Aorta (tissue), 5 donors: Measurements from ENCODE around the gene CADM1. TPM values are rescaled to one million over a fixed set of nuclear protein-coding genes. Genes with fewer than 3 reads are reported as not detected.

Experiments
- ATAC-seq: fragments of 200-7000 bp; cut with Tn5 transposase; one replicate; pipeline ENCODE4 v1.9.1; 2022; ENCODE audit warnings: moderate library complexity; ENCODE audit not compliant: low FRiP score
- DNase-seq, 2 donors: peaks; one replicate each; pipeline ENCODE4 v3.0.0-alpha.2; 2020
- H3K27ac ChIP-seq, 2 donors: one replicate each; pipeline ENCODE4 v1.5.1; 2013; ENCODE audit warnings: low read length in 2 of 2, mild to moderate bottlenecking in 2 of 2, moderate library complexity in 2 of 2, control low read depth in 1 of 2, inconsistent platforms in 1 of 2, low read depth in 1 of 2
- H3K27me3 ChIP-seq, 2 donors: one replicate each; pipeline ENCODE4 v1.6.1; 2013; ENCODE audit warnings: control low read depth in 1 of 2, low read length in 1 of 2, mild to moderate bottlenecking in 1 of 2, moderate library complexity in 1 of 2; ENCODE audit not compliant: insufficient read depth in 2 of 2, control insufficient read depth in 1 of 2
- H3K36me3 ChIP-seq, 2 donors: one replicate each; pipeline ENCODE4 v1.6.1; 2013; ENCODE audit warnings: control low read depth in 1 of 2, low read length in 1 of 2, mild to moderate bottlenecking in 1 of 2; ENCODE audit not compliant: insufficient read depth in 2 of 2, control insufficient read depth in 1 of 2
- H3K4me1 ChIP-seq, 2 donors: one replicate each; pipeline ENCODE4 v1.6.1; 2013; ENCODE audit warnings: low read length in 2 of 2, control low read depth in 1 of 2, mild to moderate bottlenecking in 1 of 2, moderate library complexity in 1 of 2; ENCODE audit not compliant: insufficient read depth in 2 of 2, control insufficient read depth in 1 of 2
- H3K4me3 ChIP-seq, 2 donors: one replicate each; pipeline ENCODE4 v1.5.1; 2013; ENCODE audit warnings: low read length in 2 of 2, control low read depth in 1 of 2, mild to moderate bottlenecking in 1 of 2
- H3K9me3 ChIP-seq: one replicate; pipeline ENCODE4 v1.6.1; 2013; ENCODE audit warnings: mild to moderate bottlenecking, low read length; ENCODE audit not compliant: control insufficient read depth
- WGBS, 2 donors: extraction: QIAGEN DNeasy Blood & Tissue Kit; methylation state at CpG; one replicate each; pipeline ENCODE4 v1.1.7; 2013; 5-methylcytosine and 5-hydroxymethylcytosine counted together
- intact Hi-C, 2 donors: fragments of 100-400 bp; cut with DNase I; formaldehyde crosslinking; loops; one replicate each; pipeline versions ENCODE4 v1.14.2 to v1.15.0; 2022
- polyA plus RNA-seq, 2 donors: library from polyadenylated mRNA; stranded (reverse); fragments of 200-250 nt; gene quantifications; one replicate each; pipeline ENCODE4 v1.2.3, GENCODE V29; 2013
- total RNA-seq, 2 donors: library from RNA; stranded (reverse); fragmentation: NEBNext Ultra II Directional; extraction: Animal tissue kit (Norgen Biotek cat#: 25700); gene quantifications; one replicate each; pipeline ENCODE4 v1.2.1, GENCODE V29; 2021
- donor health status: healthy with polysubstance abuse.
- donor health status: Bipolar disorder and iron deficiency.
- donor health status: DM: no; HTN: no; CAD: no.
- donor health status: DM: no; HTN: no; CAD: no.
- donor health status: DM: yes; HTN: yes; CAD: no.

CADM1 gene
- total and polyA plus RNA-seq, 4 donors: 0.26 to 9.8 (median 5.7) TPM

DNA sequence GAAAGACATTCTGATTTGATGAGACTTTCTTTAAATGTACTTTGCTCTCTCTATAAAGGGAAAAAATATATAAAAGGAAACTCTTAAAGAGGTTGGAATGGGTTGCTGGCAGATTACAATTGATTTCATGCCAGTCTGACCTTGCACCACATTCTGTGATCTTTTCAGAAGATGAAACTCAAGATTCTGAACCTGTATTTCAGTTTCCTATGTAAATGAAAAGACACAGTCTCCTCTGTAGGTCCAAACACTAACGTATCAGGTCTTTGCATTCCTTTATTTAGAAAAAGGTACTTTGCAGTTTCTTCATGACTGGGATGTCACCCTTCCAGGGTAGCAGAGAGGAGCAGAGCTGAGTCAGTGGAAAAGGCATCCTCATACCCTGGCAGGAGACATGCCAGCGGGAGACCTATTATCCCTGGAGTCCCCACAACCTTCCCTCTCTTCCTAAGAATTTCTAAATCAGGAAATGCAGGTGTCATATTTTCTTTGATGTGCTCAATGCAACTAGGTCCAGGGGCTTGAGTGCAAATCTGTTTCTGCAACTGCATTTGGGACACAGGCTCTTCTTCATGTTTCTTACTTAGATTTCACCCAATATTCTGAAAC lies 282.6 kb downstream of the CADM1 start:
- Histone ChIP-seq H3K27ac (no peak overlapping the region), H3K4me1 (peaks cover 0 to 6% of the 10 kb centered on the region in 2 donors), H3K27me3 (no peaks in the 10 kb centered on the region), H3K4me3 (no peak overlapping the region), H3K36me3 (no peaks in the 10 kb centered on the region), H3K9me3 (no peaks in the 10 kb centered on the region)
- intact Hi-C loops: no loop called here
- no peak for ATAC-seq
- 89 to 91% methylated on average over 2 of the region's 2 CpGs for WGBS, 2 donors
- DNase-seq: no peak

DNA sequence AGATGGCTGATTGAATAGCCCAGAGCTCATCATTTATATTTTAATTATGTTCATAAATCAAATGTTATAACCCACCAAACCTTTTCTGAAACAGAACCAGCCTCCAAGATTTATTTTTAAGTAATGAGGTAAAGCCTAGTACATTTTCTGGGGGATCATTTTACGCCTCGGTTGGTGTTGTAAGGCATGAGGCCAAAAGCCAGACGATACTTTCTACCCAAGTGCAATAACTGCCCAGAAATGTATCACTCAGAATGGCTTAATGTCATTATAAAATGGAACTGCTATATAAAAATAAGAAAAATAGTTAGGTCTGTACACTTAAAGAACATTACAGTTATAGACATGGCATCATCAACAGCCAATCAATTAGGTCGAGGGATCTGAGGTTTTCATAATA lies 283.3 kb downstream of the CADM1 start:
- Histone ChIP-seq H3K36me3 (no peaks in the 10 kb centered on the region), H3K9me3 (no peaks in the 10 kb centered on the region), H3K27ac (no peak overlapping the region), H3K4me1 (peaks cover 0 to 6% of the 10 kb centered on the region in 2 donors), H3K4me3 (no peak overlapping the region), H3K27me3 (no peaks in the 10 kb centered on the region)
- intact Hi-C loops: no loop called here
- ATAC-seq (no peak), DNase-seq (no peak)
- WGBS, 2 donors: 36 to 49% methylated on average over 4 of the region's 4 CpGs

GRCh38 chr11:115220423-115220822 lies 283.8 kb downstream of the CADM1 start:
- Histone ChIP-seq H3K36me3 (no peaks in the 10 kb centered on the region), H3K27ac (no peak overlapping the region), H3K27me3 (no peaks in the 10 kb centered on the region), H3K4me1 (peaks cover 0 to 6% of the 10 kb centered on the region in 2 donors), H3K4me3 (no peak overlapping the region), H3K9me3 (no peaks in the 10 kb centered on the region)
- intact Hi-C loops: no loop called here
- WGBS, 2 donors: 74 to 88% methylated on average over 6 of the region's 6 CpGs
- DNase-seq (no peak), ATAC-seq (no peak)

- no peaks in the 10 kb centered on the region for H3K9me3 ChIP-seq
- H3K27ac ChIP-seq: no peak overlapping the region
- H3K36me3 ChIP-seq: peaks cover 0 to 2% of the 10 kb centered on the region in 2 donors
- ATAC-seq (no peak), DNase-seq (no peak)
- peaks cover 0 to 6% of the 10 kb centered on the region in 2 donors for H3K4me1 ChIP-seq
- H3K27me3 ChIP-seq: no peaks in the 10 kb centered on the region
- 6 to 9% methylated on average over 3 of the region's 3 CpGs for WGBS, 2 donors
- intact Hi-C loops: no loop called here
- H3K4me3 ChIP-seq: no peak overlapping the region
Measured at GRCh38 chr11:115219376-115219775, 284.8 kb downstream of the CADM1 start.

GRCh38 chr11:115217726-115218311 lies 286.4 kb downstream of the CADM1 start:
- Histone ChIP-seq H3K36me3 (peaks cover 0 to 2% of the 10 kb centered on the region in 2 donors), H3K4me1 (peaks cover 0 to 6% of the 10 kb centered on the region in 2 donors), H3K9me3 (no peaks in the 10 kb centered on the region), H3K4me3 (no peak overlapping the region), H3K27me3 (no peaks in the 10 kb centered on the region), H3K27ac (no peak overlapping the region)
- intact Hi-C loops: no loop called here
- 80 to 85% methylated on average over 8 of the region's 8 CpGs for WGBS, 2 donors
- no peak for DNase-seq
- no peak for ATAC-seq

- ATAC-seq (no peak), DNase-seq (no peak)
- peaks cover 0 to 2% of the 10 kb centered on the region in 2 donors for H3K36me3 ChIP-seq
- intact Hi-C loops: no loop called here
- H3K27ac ChIP-seq: no peak overlapping the region
- no peak overlapping the region for H3K4me3 ChIP-seq
- H3K9me3 ChIP-seq: no peaks in the 10 kb centered on the region
- peaks cover 0 to 6% of the 10 kb centered on the region in 2 donors for H3K4me1 ChIP-seq
- 83 to 86% methylated on average over 11 of the region's 11 CpGs for WGBS, 2 donors
- no peaks in the 10 kb centered on the region for H3K27me3 ChIP-seq
Measured at GRCh38 chr11:115215694-115216617, 288.3 kb downstream of the CADM1 start.

DNA sequence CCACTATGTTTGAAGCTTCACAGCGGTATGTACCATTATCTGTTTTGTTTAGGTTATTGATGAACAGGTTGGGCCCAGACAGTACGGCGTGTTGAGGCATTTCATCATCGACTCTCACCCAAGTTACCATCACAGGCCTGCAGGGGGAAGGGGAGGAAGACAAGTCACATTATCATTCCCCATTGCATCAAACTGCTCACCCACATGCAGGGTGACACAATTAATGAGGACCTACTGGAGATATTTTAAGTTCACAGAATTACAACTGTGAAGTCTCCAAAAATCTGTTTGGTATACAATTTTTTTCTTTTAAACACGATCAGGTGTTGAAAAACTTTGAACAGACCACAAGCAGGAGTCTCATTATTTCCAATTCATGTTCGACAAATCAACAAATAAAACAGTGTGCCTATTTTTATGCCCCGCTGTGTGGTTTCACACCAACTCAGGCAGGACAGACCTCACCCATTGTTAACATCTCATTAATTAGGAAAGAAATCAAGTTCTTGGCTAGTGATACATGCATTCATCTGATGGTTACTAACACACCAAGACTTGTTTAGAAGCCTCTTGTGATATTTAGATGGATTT lies 289.5 kb downstream of the CADM1 start:
- no peaks in the 10 kb centered on the region for H3K9me3 ChIP-seq

GRCh38 chr11:115213007-115213406 lies 291.2 kb downstream of the CADM1 start:
- Histone ChIP-seq H3K4me3 (no peak overlapping the region), H3K9me3 (no peaks in the 10 kb centered on the region), H3K27ac (no peak overlapping the region), H3K4me1 (no peaks in the 10 kb centered on the region), H3K36me3 (peaks cover 0 to 2% of the 10 kb centered on the region in 2 donors), H3K27me3 (no peaks in the 10 kb centered on the region)
- DNase-seq (no peak), ATAC-seq (no peak)
- intact Hi-C loops: no loop called here
- WGBS, 2 donors: 63 to 66% methylated on average over 8 of the region's 8 CpGs

More for the DNA sequence above, 289.5 kb downstream of the CADM1 start:
- H3K4me3 ChIP-seq: no peak overlapping the region
- no peaks in the 10 kb centered on the region for H3K27me3 ChIP-seq
- intact Hi-C loops: no loop called here
- 95 to 96% methylated on average over 7 of the region's 7 CpGs for WGBS, 2 donors
- DNase-seq (no peak), ATAC-seq (no peak)
- H3K36me3 ChIP-seq: peaks cover 0 to 2% of the 10 kb centered on the region in 2 donors
- no peak overlapping the region for H3K27ac ChIP-seq
- peaks cover 0 to 6% of the 10 kb centered on the region in 2 donors for H3K4me1 ChIP-seq
